ENCODE data around the gene STRAP.

GRCh38 chr12:15883536-15883935, 1.3 kb downstream of the STRAP start:
- no peak for TF ChIP-seq POLR2A (IDR thresholded peaks at IDR 0.05)
- TF ChIP-seq, protein P1, sequence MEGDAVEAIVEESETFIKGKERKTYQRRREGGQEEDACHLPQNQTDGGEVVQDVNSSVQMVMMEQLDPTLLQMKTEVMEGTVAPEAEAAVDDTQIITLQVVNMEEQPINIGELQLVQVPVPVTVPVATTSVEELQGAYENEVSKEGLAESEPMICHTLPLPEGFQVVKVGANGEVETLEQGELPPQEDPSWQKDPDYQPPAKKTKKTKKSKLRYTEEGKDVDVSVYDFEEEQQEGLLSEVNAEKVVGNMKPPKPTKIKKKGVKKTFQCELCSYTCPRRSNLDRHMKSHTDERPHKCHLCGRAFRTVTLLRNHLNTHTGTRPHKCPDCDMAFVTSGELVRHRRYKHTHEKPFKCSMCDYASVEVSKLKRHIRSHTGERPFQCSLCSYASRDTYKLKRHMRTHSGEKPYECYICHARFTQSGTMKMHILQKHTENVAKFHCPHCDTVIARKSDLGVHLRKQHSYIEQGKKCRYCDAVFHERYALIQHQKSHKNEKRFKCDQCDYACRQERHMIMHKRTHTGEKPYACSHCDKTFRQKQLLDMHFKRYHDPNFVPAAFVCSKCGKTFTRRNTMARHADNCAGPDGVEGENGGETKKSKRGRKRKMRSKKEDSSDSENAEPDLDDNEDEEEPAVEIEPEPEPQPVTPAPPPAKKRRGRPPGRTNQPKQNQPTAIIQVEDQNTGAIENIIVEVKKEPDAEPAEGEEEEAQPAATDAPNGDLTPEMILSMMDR (IDR thresholded peaks at IDR 0.05 in 4 of 5, conservative IDR thresholded peaks at IDR 0.05 in 1 of 5): no peak
